T follicular helper cell (primary cell): ENCODE data around the gene CDCA8.
"Not testable (repeated sequence)": the region's sequence is repeated elsewhere in the genome, so short reads cannot be mapped to it uniquely, and the experiment has no call there.

Experiments
- DNase-seq: peaks from one replicate; pipeline ENCODE4 v3.0.0-alpha.2; 2020; ENCODE audit warnings: low read depth

Gene CDCA8

DNA sequence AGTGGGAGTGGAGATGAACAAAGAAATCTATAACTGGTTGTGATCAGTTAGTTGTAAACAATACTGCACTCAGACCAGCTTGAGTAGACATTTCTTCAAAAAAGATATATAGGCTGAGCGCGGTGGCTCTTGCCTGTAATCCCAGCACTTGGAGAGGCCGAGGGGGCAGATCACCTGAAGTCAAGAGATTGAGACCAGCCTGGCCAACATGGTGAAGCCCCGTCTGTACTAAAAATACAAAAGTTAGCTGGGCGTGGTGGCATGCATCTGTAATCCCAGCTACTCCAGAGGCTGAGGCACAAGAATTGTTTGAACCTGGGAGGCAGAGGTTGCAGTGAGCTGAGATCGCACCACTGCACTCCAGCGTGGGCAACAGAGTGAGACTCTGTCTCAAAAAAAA lies 45.7 kb downstream of the CDCA8 start:
- DNase-seq: not testable (repeated sequence)

DNA sequence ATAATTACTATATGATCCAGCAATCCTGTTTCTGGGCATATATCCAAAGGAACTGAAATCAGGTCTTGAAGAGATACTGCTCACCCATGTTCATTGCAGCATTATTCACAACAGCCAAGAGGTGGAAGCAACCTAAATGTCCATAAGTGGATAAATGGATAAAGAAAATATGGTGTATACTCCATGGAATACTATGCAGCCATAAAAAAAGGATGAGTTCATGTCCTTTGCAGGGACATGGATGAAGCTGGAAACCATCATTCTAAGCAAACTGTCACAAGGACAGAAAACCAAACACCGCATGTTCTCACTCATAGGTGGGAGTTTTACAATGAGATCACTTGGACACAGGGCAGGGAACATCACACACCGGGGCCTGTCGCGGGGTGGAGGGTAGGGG lies 46.3 kb downstream of the CDCA8 start:
- DNase-seq: not testable (repeated sequence)

GRCh38 chr1:37739222-37739621 lies 46.9 kb downstream of the CDCA8 start:
- DNase-seq: no peak

DNA sequence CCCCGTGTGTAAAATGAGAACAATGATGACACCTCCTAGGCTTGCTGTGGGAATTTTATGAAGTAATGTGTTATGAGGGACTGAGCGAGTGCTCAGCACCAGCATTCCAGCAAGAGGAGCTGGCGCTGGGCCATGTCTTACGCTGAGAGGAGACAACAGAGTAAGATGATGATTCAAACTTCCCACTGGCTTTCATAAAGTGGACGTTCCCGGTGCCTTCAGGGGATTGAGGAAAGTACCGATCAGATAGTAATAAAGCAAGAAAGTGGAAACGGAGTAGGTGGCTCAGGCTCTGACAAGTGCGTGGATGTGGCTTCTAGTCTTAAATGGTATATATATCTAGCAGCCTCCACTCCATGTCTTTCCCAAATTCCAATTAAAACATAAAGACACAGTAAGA lies 48.8 kb downstream of the CDCA8 start:
- DNase-seq: no peak

- DNase-seq: no peak
These were observed 49.3 kb downstream of the CDCA8 start for GRCh38 chr1:37741662-37742061.

DNA sequence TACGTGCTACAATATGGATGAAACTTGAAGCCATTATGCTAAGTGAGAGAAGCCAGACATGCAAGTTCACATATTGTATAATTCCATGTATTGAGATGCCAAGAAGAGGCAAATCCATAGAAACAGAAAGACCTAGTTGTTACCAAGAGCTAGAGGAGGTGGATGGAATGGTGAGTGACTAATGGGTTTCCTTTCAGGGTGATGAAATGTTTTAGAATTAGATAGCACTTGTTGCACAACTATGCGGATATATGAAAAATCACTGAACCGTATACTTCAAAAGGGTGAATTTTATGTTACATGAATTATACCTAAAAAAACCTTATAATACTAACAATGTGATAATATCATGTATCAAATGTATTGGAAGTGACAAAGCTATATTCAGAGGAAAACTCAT lies 54.5 kb downstream of the CDCA8 start:
- DNase-seq: no peak

- no peak for DNase-seq
These were observed 56.2 kb downstream of the CDCA8 start for GRCh38 chr1:37748565-37748964.

GRCh38 chr1:37752213-37752582 lies 59.9 kb downstream of the CDCA8 start:
- DNase-seq: no peak

DNA sequence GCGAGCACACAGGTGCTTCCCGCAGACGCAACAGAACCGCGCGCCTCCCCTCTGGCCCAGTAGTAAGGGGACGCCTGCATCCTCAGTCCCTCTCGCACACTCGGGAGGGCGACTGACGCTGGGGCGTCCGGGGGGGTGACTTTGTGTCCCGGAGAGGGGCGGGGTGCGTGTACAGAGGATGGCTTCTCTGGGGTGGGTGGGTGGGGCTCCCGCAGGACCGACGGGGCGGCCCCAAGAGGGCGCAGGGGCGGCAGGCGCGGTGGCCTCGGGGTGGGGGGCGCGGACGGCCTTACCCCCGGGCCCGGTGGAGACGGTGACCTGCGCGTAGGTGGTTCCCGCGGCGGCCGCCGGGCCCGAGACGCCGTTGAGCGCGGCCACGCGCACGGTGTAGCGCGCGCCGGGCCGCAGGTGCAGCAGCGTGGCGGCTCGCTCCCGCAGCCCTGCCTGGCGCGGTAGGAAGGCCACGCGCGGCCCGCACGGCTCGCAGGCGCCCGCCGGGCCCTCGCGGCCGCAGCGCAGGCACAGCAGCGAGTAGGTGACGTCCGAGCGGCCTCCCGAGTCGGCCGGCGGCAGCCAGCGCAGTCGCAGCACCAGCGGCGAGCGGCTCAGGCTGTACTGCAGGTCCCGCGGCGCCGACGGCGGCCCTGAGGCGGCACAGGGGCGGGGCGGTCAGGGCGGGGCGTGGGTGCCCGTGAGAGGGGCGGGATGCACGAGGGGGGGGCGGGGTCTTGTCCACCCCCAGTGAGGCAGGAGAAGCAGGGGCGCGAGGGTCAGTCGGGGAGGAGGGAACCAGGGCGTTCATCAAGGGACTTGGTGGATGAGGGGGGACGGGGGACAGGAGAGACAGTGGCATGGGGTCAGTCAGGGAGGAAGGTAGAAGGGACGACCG lies 60.5 kb downstream of the CDCA8 start:
- DNase-seq: no peak

DNA sequence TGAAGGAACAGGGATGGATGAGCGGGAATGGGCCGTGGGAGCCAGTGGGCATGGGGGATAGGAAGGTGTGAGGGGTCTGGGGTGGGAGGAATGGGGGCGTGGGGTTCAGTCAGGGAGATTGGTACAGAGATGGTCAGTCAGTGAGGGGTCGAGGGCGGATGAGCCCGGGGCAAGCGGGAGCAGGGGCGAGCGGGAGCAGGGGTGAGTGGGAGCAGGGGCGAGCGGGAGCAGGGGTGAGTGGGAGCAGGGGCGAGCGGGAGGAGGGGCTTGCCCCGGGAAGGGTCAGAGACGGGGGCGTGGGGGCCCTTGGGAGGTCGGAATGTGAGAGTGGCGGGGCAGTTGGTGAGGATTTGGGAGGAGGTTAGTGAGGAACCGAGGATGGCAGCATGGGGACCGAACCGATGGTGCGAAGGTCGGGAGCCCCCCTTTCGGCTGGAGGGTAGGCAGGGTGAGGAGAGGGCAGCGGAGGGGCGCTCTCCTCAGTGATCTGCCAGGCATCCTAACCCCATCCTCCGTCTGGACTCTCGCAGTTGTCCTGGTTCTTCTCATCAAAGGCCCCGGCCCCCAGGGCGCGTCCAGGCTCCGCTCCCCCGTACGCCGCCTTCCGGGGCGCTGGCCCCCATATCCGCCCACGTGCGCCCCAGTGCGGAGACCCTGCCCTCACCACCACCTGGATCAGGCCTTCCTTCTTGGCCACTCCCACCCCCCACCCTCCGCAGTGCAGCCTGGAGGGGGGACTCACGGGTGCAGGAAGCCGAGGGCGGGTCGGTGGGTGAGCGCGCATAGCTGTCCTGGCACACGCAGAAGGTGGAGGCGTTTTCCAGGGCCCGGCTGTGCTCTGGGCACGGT lies 61.4 kb downstream of the CDCA8 start:
- DNase-seq: no peak

- no peak for DNase-seq
These were observed 63.0 kb downstream of the CDCA8 start for GRCh38 chr1:37755290-37755689.

GRCh38 chr1:37755951-37756560 lies 63.7 kb downstream of the CDCA8 start:
- DNase-seq: no peak
